GM21423 (cell line): ENCODE data around the gene SPIB.
"Not testable (repeated sequence)": the region's sequence is repeated elsewhere in the genome, so short reads cannot be mapped to it uniquely, and the experiment has no call there.

Experiments
- ATAC-seq: cut with Tn5 transposase; IDR thresholded peaks from one replicate; pipeline ENCODE4 v1.9.1; 2021; ENCODE audit warnings: mild to moderate bottlenecking, moderate library complexity; ENCODE audit not compliant: unreplicated experiment

The SPIB gene

DNA sequence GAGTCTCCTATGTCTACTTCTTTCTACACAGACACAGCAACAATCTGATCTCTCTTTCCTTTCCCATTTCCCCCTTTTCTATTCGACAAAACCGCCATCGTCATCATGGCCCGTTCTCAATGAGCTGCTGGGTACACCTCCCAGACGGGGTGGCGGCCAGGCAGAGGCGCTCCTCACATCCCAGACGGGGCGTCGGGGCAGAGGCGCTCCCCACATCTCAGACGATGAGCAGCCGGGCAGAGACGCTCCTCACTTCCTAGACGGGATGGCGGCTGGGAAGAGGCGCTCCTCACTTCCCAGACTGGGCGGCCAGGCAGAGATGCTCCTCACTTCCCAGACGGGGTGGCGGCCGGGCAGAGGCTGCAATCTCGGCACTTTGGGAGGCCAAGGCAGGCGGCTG is 27.8 kb upstream of the SPIB start:
- ATAC-seq: not testable (repeated sequence)

DNA sequence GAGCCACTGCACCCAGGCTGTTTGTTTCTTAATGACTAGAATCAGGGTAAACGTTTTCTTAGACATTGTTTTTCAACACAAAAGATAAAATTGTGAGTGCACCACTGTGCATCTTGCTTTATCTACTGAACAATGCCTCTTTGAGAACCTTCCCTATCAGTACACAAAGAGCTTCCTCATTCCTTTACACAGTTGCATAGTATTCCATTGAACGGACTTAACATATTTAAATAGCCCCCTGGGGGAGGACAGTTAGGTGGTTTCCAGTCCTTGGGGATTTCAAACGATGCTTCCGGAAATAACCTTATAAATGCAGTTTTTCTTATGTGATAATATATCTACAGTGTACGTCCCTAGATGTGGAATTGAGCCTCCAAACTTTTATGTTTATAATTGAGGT is 26.0 kb upstream of the SPIB start:
- ATAC-seq: no peak

DNA sequence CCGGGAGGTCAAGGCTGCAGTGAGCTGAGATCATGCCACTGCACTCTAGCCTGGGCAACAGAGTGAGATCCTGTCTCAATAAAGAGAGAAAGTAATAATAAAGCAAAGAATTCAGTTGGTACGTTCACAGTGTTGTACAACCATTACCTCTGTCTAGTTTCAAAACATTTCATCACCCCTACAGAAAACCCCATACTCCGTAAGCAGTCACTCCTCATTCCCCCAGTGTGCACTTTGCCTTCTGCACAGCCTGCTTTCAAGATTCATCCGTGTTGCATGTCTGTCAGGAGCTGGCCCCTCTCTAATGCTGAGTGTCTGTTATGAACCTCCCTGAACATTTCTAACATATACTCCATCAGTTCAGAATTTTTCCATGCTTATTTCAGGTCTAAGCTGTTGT is 25.1 kb upstream of the SPIB start:
- no peak for ATAC-seq

DNA sequence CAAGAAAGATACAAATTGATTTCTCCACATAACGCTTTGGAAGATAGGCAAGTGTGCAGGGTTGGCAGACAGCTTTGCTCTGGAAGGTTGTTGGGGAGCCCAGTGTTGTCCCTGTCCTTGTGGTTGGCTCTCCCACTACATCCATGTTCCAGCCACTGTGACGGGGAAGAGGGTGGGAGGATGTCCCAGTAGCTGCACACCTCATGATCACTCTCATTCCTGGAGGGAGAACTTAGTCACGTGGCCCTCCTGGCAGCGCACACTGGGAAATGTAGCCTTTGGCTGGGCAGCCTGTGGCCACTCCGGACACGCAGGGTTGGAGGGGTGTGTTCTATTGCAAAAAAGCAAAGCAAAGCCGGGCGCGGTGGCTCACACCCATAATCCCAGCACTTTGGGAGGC is 24.7 kb upstream of the SPIB start:
- no peak for ATAC-seq

DNA sequence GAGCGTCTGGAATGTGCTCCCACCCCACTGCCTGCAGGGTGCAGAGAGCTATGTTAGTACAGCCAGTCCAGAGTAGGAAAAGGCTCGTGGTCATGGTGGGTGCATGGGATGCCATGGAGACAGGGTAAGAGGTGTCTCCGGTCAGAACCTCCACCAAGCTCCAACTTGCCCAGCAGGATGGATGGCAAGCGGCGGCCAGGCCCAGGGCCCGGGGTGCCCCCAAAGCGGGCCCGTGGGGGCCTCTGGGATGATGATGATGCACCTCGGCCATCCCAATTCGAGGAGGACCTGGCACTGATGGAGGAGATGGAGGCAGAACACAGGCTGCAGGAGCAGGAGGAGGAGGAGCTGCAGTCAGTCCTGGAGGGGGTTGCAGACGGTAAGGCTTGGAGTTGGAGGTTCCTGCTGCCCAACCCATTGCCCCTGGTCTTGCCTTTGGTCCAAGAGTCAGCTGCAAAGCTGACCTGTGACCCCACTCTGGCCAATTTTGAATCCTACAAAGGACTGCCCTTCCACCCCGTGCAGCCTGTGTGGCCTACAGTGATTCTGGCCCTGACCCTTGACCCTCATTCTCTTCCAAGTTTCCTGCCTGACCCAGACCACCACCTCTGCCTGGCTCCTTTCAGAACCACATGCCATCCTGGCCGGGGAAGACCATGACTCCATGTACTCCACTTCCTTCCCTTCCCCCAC is 19.9 kb upstream of the SPIB start:
- ATAC-seq: no peak

DNA sequence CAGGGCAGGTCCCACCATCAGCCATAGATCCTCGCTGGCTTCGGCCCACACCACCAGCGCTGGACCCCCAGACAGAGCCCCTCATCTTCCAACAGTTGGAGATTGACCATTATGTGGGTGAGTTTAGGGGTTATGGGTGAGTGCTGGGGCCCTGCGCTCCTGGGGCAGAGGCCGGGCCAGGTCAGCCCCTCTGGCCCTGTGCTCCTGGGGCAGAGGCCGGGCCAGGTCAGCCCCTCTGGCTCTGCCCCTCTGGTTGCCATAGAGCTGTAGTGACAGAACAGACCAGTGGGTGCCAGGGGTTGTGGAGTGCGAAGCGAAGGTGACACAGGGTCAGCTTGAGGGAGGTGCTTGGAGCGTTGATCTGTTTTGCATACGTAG is 19.4 kb upstream of the SPIB start:
- no peak for ATAC-seq

DNA sequence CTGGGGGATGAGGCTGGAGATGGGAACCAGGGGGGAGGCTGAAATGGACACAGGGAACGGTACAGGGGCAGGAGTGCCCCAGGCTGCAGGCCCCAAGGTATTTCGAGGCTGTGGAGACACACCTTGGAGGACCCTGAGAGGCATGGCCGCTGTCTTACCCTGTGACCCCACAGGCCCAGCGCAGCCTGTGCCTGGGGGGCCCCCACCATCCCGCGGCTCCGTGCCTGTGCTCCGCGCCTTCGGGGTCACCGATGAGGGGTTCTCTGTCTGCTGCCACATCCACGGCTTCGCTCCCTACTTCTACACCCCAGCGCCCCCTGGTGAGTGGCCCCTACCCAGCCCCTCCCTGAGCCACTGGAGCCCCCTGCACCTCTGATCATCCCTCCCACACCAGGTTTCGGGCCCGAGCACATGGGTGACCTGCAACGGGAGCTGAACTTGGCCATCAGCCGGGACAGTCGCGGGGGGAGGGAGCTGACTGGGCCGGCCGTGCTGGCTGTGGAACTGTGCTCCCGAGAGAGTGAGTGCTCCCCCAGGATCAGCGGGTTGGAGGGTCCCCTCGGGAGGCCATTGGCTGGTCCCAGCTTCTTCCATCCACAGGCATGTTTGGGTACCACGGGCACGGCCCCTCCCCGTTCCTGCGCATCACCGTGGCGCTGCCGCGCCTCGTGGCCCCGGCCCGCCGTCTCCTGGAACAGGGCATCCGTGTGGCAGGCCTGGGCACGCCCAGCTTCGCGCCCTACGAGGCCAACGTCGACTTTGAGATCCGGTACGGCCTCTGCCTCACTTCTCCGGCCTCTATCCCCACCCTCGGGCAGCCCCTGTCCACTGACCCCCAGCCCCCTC is 16.9 kb upstream of the SPIB start:
- no peak for ATAC-seq

DNA sequence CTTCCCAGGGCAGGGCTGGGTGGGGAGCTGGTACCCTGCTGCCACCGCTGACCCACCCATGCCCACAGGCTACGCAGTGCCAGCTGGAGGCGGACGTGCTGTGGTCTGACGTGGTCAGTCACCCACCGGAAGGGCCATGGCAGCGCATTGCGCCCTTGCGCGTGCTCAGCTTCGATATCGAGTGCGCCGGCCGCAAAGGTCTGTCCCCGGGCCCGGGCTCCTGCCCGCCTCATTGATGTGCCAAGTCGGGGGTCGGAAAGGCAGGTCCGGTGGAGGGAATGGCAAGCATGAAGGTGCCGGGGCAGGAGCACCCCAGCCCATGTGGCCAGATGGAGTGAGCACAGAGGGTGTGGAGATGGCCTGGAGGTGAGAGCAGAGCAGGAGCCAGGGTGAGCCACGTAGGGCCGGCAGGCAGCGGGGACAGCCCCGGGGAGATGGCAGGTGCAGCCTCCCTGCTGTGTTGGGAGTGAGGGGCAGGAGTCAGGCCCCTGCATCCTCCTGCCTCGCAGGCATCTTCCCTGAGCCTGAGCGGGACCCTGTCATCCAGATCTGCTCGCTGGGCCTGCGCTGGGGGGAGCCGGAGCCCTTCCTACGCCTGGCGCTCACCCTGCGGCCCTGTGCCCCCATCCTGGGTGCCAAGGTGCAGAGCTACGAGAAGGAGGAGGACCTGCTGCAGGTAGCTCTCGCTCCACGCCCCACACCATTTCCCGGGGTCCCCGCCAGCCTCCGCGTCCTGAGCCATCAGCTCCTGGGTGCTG is 16.0 kb upstream of the SPIB start:
- ATAC-seq: no peak

DNA sequence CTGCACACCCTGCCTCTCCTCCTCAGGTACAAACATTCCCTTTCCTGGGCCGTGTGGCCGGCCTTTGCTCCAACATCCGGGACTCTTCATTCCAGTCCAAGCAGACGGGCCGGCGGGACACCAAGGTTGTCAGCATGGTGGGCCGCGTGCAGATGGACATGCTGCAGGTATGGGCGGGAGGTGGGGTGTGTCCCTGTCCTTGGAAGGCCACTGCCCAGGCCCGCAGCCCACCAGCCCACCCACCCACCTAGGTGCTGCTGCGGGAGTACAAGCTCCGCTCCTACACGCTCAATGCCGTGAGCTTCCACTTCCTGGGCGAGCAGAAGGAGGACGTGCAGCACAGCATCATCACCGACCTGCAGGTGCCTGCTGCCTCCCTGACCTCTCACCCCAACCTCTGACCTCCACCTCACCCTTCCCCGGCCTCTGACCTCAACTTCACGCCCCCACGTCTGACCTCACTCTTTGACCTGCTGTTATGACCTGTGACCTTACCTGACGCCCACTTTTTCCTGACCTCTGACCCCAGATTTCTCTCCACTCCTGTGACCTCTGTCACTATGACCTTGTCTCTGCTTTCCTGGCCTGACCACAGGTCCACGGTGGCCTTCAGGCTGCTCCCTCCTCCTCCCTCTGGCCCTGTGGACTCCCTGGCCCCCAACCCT is 12.4 kb upstream of the SPIB start:
- ATAC-seq: no peak

DNA sequence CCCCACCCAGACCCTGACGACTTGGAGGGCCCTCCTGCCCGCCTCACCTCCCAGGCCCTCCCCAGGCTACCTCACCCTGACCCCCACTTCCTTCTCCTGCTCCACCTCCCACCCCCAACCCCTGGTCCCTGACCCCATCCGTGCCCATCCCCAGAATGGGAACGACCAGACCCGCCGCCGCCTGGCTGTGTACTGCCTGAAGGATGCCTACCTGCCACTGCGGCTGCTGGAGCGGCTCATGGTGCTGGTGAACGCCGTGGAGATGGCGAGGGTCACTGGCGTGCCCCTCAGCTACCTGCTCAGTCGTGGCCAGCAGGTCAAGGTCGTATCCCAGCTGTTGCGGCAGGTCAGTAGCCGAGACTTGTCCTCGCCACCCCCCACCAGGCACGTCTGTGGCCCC is 11.9 kb upstream of the SPIB start:
- no peak for ATAC-seq

DNA sequence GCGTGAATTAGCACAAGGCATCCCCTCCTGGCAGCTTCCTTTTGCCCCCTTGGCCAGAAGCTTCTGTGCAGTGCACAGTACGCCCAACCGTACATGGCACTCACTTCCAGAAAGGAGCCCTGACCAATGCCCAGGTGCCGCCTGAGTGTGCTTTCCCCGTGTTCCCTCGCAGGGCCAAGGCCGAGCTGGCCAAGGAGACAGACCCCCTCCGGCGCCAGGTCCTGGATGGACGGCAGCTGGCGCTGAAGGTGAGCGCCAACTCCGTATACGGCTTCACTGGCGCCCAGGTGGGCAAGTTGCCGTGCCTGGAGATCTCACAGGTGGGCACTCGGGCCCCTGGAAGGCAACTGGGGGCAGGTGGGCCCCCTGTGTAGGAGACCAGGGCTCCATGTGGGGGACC is 9.4 kb upstream of the SPIB start:
- no peak for ATAC-seq

DNA sequence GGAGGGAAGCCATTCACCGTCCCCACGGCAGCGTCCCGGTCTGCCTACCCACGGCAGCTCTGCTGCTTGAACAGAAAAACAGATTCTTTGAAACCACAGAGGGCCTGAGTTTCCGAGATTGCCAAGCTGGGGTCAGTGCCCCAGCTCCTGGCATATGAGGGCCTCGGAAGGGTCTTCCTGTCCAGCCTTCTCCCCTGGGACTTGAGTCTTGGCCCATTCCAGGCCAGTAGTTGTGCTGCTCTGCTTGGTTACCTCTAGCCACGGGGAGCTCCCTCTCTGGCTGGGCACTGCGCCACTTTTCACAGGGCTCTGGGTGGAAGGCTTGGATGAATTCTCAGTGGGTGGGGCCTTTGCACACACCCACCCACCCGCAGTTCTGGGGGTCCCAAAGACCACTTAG is 8.6 kb upstream of the SPIB start:
- no peak for ATAC-seq

DNA sequence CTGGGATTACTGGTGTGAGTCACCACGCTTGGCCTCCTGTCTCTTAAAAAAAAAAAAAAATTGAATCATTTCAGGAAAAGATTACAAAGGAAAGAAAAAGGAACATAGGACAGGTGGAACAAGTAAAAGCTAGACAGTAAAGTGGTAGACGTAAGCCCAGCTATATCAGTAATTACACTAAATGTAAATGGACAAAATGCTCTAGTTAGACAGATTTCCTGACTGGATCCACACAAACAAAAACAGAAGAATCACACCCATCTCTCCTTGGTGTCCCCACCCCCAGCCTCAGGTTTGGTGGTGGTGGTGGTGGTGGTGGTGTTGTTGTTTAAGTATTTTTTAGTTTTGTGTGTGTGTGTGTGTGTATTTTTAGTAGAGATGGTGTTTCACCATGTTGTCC is 6.3 kb upstream of the SPIB start:
- ATAC-seq: no peak

DNA sequence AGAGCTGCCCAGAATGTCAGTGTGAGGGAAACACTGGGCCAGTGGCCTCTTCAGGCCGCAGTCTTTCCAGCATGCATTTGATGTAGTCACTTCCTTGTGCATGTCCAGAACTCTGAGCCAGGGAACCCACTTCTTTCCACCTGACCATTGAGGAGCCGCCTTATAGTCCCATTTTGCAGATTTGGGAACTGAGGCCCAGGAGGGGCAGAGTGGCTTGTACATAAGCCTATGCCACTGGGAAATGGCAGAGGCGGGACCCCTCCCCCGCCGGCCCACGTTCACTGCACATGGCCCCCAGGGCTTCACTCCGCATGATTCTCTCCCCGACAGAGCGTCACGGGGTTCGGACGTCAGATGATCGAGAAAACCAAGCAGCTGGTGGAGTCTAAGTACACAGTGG is 5.6 kb upstream of the SPIB start:
- no peak for ATAC-seq

DNA sequence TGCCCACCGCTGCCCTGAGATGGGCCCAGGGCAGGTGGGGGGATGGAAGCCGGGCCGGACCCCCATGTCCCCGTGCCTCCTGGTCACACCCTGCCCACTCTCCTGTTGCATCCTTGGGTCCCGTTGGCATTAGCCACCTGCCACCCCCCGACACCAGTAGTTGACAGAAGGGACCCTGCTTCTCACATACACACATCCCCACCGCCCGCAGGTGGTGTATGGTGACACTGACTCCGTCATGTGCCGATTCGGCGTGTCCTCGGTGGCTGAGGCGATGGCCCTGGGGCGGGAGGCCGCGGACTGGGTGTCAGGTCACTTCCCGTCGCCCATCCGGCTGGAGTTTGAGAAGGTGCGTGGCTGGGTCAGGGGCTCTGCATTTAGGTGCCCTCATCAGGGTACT is 5.2 kb upstream of the SPIB start:
- ATAC-seq: no peak

DNA sequence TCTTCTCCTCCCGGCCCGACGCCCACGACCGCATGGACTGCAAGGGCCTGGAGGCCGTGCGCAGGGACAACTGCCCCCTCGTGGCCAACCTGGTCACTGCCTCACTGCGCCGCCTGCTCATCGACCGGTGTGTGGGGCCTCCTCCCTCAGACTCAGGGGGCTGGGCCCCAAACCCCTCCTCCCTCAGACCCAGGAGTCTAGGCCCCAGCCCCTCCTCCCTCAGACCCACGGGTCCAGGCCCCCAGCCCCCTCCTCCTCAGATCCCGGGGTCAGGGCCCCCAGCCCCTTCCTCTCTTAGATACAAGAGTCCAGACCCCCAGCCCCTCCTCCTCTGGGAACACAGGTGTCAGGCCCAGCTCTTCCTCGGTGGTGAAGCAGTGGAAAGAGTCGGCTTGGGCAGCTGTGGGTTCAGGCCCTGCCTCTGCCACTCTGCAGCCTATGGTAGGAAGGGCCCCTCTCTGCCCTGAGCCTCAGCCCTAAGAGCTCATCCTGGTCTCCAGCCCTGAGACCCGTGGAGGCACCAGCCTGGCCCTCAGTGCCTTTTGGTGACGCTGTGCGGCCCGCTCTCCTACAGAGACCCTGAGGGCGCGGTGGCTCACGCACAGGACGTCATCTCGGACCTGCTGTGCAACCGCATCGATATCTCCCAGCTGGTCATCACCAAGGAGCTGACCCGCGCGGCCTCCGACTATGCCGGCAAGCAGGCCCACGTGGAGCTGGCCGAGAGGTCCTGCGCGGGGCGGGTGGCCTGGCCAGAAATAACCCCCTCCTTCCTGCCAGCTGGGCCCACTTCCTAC is 3.7 kb upstream of the SPIB start:
- ATAC-seq: no peak

DNA sequence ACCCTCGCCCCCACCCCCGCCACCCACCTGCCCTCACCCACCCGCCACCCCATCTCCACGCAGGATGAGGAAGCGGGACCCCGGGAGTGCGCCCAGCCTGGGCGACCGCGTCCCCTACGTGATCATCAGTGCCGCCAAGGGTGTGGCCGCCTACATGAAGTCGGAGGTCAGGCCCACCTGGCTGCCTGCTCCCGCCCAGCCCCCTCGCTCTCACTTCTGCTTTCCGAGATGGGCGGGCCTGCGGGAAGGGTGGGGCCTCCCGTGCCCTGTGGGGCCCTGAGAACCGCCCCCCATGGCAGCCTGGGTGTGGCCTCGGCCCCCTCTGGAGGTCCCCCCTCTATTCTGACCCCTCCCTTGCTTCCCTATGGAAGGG is 3.1 kb upstream of the SPIB start:
- peak; percentile 47 for ATAC-seq

DNA sequence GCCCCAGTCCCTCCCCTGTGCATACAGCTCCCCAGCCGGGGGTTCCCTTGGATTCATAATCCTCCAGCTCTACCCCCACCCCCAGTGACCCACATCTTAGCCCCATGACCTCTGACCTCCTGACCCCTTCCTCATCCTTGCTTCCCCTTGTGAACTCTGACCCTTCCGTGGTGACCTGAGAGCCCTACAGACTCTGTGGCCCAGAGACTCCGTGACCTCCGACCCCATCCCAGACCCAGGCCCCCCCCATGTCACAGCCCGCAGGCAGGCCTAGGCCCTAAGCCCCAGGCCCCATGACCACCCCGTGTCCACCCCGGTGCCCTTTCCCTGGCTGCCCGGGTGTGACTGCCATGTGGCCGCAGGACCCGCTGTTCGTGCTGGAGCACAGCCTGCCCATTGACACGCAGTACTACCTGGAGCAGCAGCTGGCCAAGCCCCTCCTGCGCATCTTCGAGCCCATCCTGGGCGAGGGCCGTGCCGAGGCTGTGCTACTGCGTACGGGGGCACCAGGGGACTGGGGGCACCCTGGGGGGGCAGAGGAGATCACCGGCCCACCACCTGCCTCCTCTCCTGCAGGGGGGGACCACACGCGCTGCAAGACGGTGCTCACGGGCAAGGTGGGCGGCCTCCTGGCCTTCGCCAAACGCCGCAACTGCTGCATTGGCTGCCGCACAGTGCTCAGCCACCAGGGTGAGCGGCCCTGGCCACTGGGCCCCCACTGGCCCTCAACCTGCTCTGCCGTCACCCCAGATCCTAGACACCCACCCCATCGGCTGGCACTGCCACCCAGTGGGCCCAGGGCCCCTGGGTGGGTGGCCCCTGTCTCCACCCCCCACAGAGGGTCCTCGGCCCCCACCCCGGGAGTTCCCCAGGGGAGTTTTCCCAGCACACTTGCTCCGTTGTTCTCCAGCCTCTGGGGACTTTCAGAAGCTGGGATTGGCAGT is 2.4 kb upstream of the SPIB start:
- no peak for ATAC-seq
